WERI-Rb-1 (cell line): ENCODE results near the gene WWOX.

Experiments used
- DNase-seq: peaks from one replicate; pipeline ENCODE4 v3.0.0-alpha.2; 2020
- H3K27ac ChIP-seq: fragments of 250-450 bp; sonication (Bioruptor Pico); 2 replicates; pipeline ENCODE4 v1.5.1; 2020; ENCODE audit warnings: mild to moderate bottlenecking, moderate library complexity
- H3K27me3 ChIP-seq: fragments of 250-450 bp; sonication (Bioruptor Pico); 2 replicates; pipeline ENCODE4 v1.5.1; 2021; ENCODE audit warnings: mild to moderate bottlenecking, low read depth, moderate library complexity; ENCODE audit not compliant: insufficient read depth, severe bottlenecking
- H3K36me3 ChIP-seq: fragments of 250-450 bp; sonication (Bioruptor Pico); 2 replicates; pipeline ENCODE4 v1.5.1; 2020; ENCODE audit warnings: mild to moderate bottlenecking, moderate library complexity
- H3K4me3 ChIP-seq: 2 replicates; pipeline ENCODE4 v1.5.1; 2011; ENCODE audit warnings: low read depth, mild to moderate bottlenecking, control low read depth, low read length
- H3K9me3 ChIP-seq: fragments of 250-450 bp; sonication (Bioruptor Pico); 2 replicates; pipeline ENCODE4 v1.5.1; 2021; ENCODE audit warnings: mild to moderate bottlenecking, moderate library complexity; ENCODE audit not compliant: severe bottlenecking
- CTCF ChIP-seq: IDR thresholded peaks from 2 replicates; pipeline ENCODE4 v1.5.1; 2011; ENCODE audit warnings: low read depth, mild to moderate bottlenecking, control low read depth, inconsistent platforms, low read length

The WWOX gene

DNA sequence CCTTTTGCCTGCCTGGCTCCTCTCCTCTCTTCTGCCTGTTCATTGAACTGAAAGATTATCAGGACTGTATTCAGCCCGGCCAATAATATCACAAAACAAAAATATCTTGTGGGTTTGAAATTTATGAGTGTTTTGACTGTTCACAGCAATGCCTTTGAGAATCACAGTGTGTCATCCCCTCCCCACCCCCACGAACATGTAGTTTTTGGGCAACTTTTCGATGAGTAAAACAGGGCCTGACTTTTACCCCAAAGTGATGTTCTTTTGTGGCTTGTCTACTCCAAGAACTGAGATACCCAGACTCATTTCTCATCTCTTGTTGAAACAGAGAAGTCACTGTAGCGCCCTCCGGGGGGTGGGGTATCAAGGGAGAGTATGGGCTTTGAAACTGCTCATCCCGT is 675.7 kb downstream of the WWOX start:
- no peak for DNase-seq
- Histone ChIP-seq H3K27ac (no peak overlapping the region), H3K36me3 (no peaks in the 10 kb centered on the region), H3K9me3 (no peaks in the 10 kb centered on the region), H3K4me3 (no peak overlapping the region), H3K27me3 (no peaks in the 10 kb centered on the region)
- no peak for TF ChIP-seq CTCF

DNA sequence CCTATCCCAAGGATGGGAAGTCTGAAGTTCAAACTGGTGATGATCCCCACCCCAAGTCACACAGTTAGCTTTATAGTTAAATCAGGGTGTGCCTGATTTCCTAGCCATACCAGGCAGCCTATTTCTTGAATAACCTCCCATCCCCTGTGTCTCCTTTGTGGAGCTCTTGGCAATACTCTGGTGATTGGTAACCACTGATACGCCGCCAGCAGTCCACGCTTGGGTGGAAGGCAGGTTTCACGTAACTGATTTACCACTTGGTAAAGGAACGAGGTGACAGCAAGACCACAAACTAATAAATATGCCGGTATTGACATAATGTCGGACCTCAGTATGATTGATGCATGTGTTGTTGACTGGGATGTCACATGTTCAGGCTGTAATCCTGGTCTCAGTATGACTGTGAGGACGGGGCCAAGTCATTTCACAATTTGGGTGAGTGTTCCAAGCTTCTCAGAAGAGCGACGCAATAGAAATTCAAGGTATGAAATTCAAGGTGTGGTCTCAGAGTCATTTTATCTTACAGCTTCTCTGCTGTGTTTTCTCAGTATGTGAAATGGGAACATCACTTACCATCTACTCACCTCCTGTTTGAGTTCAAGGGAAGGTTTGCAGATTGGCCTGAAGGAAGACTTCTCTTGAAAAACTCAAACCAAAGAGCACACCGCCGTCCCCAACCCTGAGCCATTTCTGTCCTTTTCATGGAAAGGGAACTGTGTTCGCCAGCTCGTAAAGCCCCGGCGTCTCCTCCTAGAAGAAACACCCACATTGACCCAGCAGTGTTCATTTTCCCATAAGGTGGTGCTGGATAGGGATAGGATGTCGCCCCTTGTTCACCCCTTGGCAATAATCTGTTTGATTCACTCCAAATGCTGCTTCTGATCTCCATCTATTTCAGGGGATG is 678.9 kb downstream of the WWOX start:
- H3K27ac ChIP-seq: no peak overlapping the region
- TF ChIP-seq CTCF: no peak
- no peak for DNase-seq

GRCh38 chr16:78780808-78781207 is 681.4 kb downstream of the WWOX start:
- Histone ChIP-seq H3K36me3 (no peaks in the 10 kb centered on the region), H3K9me3 (no peaks in the 10 kb centered on the region), H3K27ac (no peak overlapping the region), H3K27me3 (no peaks in the 10 kb centered on the region), H3K4me3 (no peak overlapping the region)
- no peak for DNase-seq
- TF ChIP-seq CTCF: no peak

More for the DNA sequence above, 678.9 kb downstream of the WWOX start:
- H3K27me3 ChIP-seq: no peaks in the 10 kb centered on the region
- H3K4me3 ChIP-seq: no peak overlapping the region
- no peaks in the 10 kb centered on the region for H3K36me3 ChIP-seq
- H3K9me3 ChIP-seq: no peaks in the 10 kb centered on the region

DNA sequence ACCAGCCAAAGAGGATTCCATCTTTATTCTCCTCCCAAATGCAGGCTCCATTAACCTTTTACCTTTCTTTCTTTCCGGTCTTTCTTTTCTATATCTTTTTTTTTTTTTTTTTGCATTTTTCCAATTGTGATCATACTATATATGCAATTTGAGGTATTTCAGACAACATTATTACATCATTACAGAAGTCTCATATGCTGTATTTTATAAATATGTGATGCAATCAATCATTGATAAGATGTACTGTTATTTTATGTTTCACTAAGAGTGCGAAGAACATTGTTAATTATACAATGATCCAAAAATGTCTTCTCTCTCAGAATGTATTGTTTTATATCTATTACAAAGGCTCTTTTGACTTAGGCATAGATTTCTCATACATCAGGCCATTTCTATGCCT is 683.1 kb downstream of the WWOX start:
- Histone ChIP-seq H3K27ac (no peak overlapping the region), H3K36me3 (no peaks in the 10 kb centered on the region), H3K27me3 (no peaks in the 10 kb centered on the region), H3K9me3 (no peaks in the 10 kb centered on the region), H3K4me3 (no peak overlapping the region)
- no peak for DNase-seq
- TF ChIP-seq CTCF: no peak

DNA sequence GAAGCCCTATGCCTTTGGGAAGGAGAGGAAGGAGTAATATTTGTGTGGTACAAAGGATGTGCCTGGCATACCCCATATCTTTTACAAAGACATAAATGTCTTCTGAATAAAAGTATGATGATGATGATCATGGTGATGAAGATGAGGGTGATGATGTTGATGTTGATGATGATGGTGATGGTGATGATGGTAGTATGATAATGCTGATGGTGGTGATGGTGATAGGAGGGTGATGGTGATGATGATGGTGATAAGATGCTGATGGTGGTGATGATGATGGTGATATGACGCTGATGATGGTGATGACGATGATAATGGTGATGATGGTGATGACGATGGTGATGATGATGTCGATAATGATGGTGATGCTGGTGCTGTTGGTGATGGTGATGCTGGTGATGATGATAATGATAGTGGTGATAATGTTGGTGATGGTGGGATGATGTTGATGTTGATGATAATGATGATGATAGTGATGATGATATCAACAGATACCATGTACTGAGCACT is 684.2 kb downstream of the WWOX start:
- H3K9me3 ChIP-seq: no peaks in the 10 kb centered on the region
- no peaks in the 10 kb centered on the region for H3K27me3 ChIP-seq
- no peak for TF ChIP-seq CTCF
- H3K4me3 ChIP-seq: no peak overlapping the region
- DNase-seq: no peak
- no peaks in the 10 kb centered on the region for H3K36me3 ChIP-seq
- H3K27ac ChIP-seq: no peak overlapping the region
